CD14-positive monocyte (primary cell): ENCODE measurements around the gene ST3GAL3. TPM values are rescaled to one million over a fixed set of nuclear protein-coding genes. Genes with fewer than 3 reads are reported as not detected.

Experiments
- DNase-seq, 3 donors: peaks; one replicate each; pipeline ENCODE4 v3.0.0-alpha.2; 2011 to 2022
- H2AFZ ChIP-seq: 2 replicates; pipeline ENCODE4 v1.6.0; 2012; ENCODE audit warnings: mild to moderate bottlenecking, low read depth, low read length, inconsistent platforms; ENCODE audit not compliant: insufficient read depth, poor library complexity, severe bottlenecking
- H3K27ac ChIP-seq, 2 donors: 1 replicate in 1 of 2; 2 replicates in 1 of 2; pipeline ENCODE4 v1.5.1; 2012 to 2013; ENCODE audit warnings: low read length in 2 of 2, control low read depth in 1 of 2, inconsistent platforms in 1 of 2, low read depth in 1 of 2, mild to moderate bottlenecking in 1 of 2
- H3K27me3 ChIP-seq, 2 donors: one replicate each; pipeline versions ENCODE4 v1.6.0 to v1.6.1; 2011 to 2013; ENCODE audit warnings: low read length in 2 of 2; ENCODE audit not compliant: control insufficient read depth in 2 of 2, insufficient read depth in 2 of 2
- H3K36me3 ChIP-seq, 2 donors: replicated peaks in 1 of 2; 1 replicate in 1 of 2; 2 replicates in 1 of 2; pipeline versions ENCODE4 v1.5.1 to v1.6.1; 2012 to 2013; ENCODE audit warnings: low read length in 2 of 2, control low read depth in 1 of 2, inconsistent platforms in 1 of 2, mild to moderate bottlenecking in 1 of 2; ENCODE audit not compliant: insufficient read depth in 2 of 2, control insufficient read depth in 1 of 2
- H3K4me1 ChIP-seq, 2 donors: 1 replicate in 1 of 2; 2 replicates in 1 of 2; pipeline versions ENCODE4 v1.5.1 to v1.6.1; 2012 to 2013; ENCODE audit warnings: low read length in 2 of 2, control low read depth in 1 of 2, inconsistent platforms in 1 of 2, mild to moderate bottlenecking in 1 of 2, moderate library complexity in 1 of 2; ENCODE audit not compliant: insufficient read depth in 2 of 2, control insufficient read depth in 1 of 2
- H3K4me2 ChIP-seq: replicated peaks from 2 replicates; pipeline ENCODE3; 2012; ENCODE audit warnings: low read length, moderate library complexity, mild to moderate bottlenecking; ENCODE audit not compliant: poor library complexity, severe bottlenecking; ENCODE audit errors: extremely low read depth
- H3K4me3 ChIP-seq, 3 experiments: fragments of 200-600 bp in 1 of 3; sonication (generic) in 1 of 3; replicated peaks in 1 of 3; 1 replicate in 2 of 3; 2 replicates in 1 of 3; pipeline ENCODE4 v1.5.1; 2011 to 2013; ENCODE audit warnings: low read length in 3 of 3, mild to moderate bottlenecking in 3 of 3, control low read depth in 2 of 3, low read depth in 2 of 3, inconsistent platforms in 1 of 3, moderate library complexity in 1 of 3
- H3K79me2 ChIP-seq: 2 replicates; pipeline ENCODE4 v1.6.0; 2012; ENCODE audit warnings: mild to moderate bottlenecking, control low read depth, inconsistent platforms, low read length, moderate library complexity; ENCODE audit not compliant: insufficient read depth
- H3K9ac ChIP-seq: 2 replicates; pipeline ENCODE4 v1.6.0; 2017; ENCODE audit warnings: low read length, mild to moderate bottlenecking; ENCODE audit not compliant: insufficient read depth, poor library complexity, severe bottlenecking
- H3K9me3 ChIP-seq, 2 donors: replicated peaks in 1 of 2; 1 replicate in 1 of 2; 2 replicates in 1 of 2; pipeline versions ENCODE4 v1.5.1 to v1.6.1; 2012 to 2013; ENCODE audit warnings: low read length in 2 of 2, control low read depth in 1 of 2; ENCODE audit not compliant: control insufficient read depth in 1 of 2, insufficient read depth in 1 of 2
- H4K20me1 ChIP-seq: 2 replicates; pipeline ENCODE4 v1.6.0; 2012; ENCODE audit warnings: mild to moderate bottlenecking, low read length, control low read depth, moderate library complexity; ENCODE audit not compliant: insufficient read depth
- H3K27ac Mint-ChIP-seq, 7 donors: one replicate each; pipeline ENCODE4 v1.8.0; 2020; ENCODE audit warnings: mild to moderate bottlenecking in 7 of 7, mixed read lengths in 7 of 7, moderate library complexity in 6 of 7, inconsistent platforms in 2 of 7
- H3K27me3 Mint-ChIP-seq, 3 donors: one replicate each; pipeline ENCODE4 v1.8.0; 2021 to 2022; ENCODE audit warnings: low read depth in 3 of 3, mild to moderate bottlenecking in 3 of 3, mixed read lengths in 3 of 3, moderate library complexity in 3 of 3, inconsistent platforms in 1 of 3
- H3K36me3 Mint-ChIP-seq, 2 donors: one replicate each; pipeline ENCODE4 v1.8.0; 2020; ENCODE audit warnings: mixed read lengths in 2 of 2, inconsistent platforms in 1 of 2, mild to moderate bottlenecking in 1 of 2
- H3K4me1 Mint-ChIP-seq: one replicate; pipeline ENCODE4 v1.8.0; 2020; ENCODE audit warnings: mild to moderate bottlenecking, mixed read lengths
- H3K4me3 Mint-ChIP-seq, 2 donors: one replicate each; pipeline ENCODE4 v1.8.0; 2020; ENCODE audit warnings: mild to moderate bottlenecking in 2 of 2, mixed read lengths in 2 of 2, moderate library complexity in 1 of 2
- H3K9me3 Mint-ChIP-seq, 7 donors: one replicate each; pipeline ENCODE4 v1.8.0; 2020 to 2022; ENCODE audit warnings: mixed read lengths in 7 of 7, mild to moderate bottlenecking in 6 of 7, moderate library complexity in 6 of 7, inconsistent platforms in 2 of 7
- CTCF ChIP-seq: fragments of 200-600 bp; IDR thresholded peaks from one replicate; pipeline ENCODE4 v1.8.0; 2022; ENCODE audit warnings: antibody characterized with exemption, mild to moderate bottlenecking
- WGBS: methylation state at CpG from one replicate; pipeline ENCODE4 v1.1.5; 2013; ENCODE audit warnings: missing lambda C conversion rate; ENCODE audit not compliant: insufficient coverage; 5-methylcytosine and 5-hydroxymethylcytosine counted together
- intact Hi-C, 2 donors: fragments of 100-400 bp; cut with micrococcal nuclease; formaldehyde crosslinking; loops; one replicate each; pipeline versions ENCODE4 v1.15.0 to v1.15.1; 2023
- polyA plus RNA-seq, 3 donors: library from polyadenylated mRNA; depleted of rRNA in 1 of 3; unstranded in 2 of 3; stranded (reverse) in 1 of 3; fragments of 300-500 nt in 2 of 3; fragments of >200 nt in 1 of 3; fragmentation: Illumina TruSeq in 2 of 3; gene quantifications; 1 replicate in 2 of 3; 2 replicates in 1 of 3; pipeline ENCODE4 v1.2.3, GENCODE V29; 2012 to 2021

ST3GAL3 gene
- polyA plus RNA-seq, 3 donors: 1.6 to 4.5 (median 2.1) TPM

- H3K27me3 Mint-ChIP-seq: peaks cover 0 to 3% (median 2%) of the 10 kb centered on the region in 3 donors
- DNase-seq: no peak
- 94% methylated on average over 10 of the region's 13 CpGs for WGBS
- H3K9ac ChIP-seq: no peak overlapping the region
- TF ChIP-seq CTCF: no peak
- peaks cover 6 to 15% of the 10 kb centered on the region in 2 donors for H3K36me3 Mint-ChIP-seq
- H4K20me1 ChIP-seq: no peaks in the 10 kb centered on the region
- no peak overlapping the region for H3K4me3 ChIP-seq
- no peaks in the 10 kb centered on the region for H3K4me1 Mint-ChIP-seq
- H2AFZ ChIP-seq: no peak overlapping the region
- peaks cover 7 to 16% of the 10 kb centered on the region in 2 donors for H3K36me3 ChIP-seq
- intact Hi-C loops: no loop called here
- no peaks in the 10 kb centered on the region for H3K9me3 Mint-ChIP-seq
- H3K27ac Mint-ChIP-seq: no peak overlapping the region
- H3K27me3 ChIP-seq: no peaks in the 10 kb centered on the region
- H3K9me3 ChIP-seq: no peaks in the 10 kb centered on the region
- H3K27ac ChIP-seq: no peak overlapping the region
- H3K4me2 ChIP-seq: no peak overlapping the region
- H3K79me2 ChIP-seq: no peaks in the 10 kb centered on the region
- no peaks in the 10 kb centered on the region for H3K4me1 ChIP-seq
- no peak overlapping the region for H3K4me3 Mint-ChIP-seq
These were observed 207.5 kb downstream of the ST3GAL3 start for GRCh38 chr1:43914576-43915525.

GRCh38 chr1:43919906-43920305 lies 212.6 kb downstream of the ST3GAL3 start:
- DNase-seq: no peak
- intact Hi-C loops: no loop called here
- H3K4me1 Mint-ChIP-seq: no peaks in the 10 kb centered on the region

More at GRCh38 chr1:43919906-43920305, 212.6 kb downstream of the ST3GAL3 start:
- H3K4me3 Mint-ChIP-seq: no peak overlapping the region
- no peak overlapping the region for H2AFZ ChIP-seq
- TF ChIP-seq CTCF: no peak
- no peaks in the 10 kb centered on the region for H3K79me2 ChIP-seq
- no peaks in the 10 kb centered on the region for H3K4me1 ChIP-seq
- H3K9ac ChIP-seq: no peak overlapping the region
- no peaks in the 10 kb centered on the region for H4K20me1 ChIP-seq
- H3K27me3 Mint-ChIP-seq: peaks cover 0 to 3% (median 1%) of the 10 kb centered on the region in 3 donors
- H3K9me3 Mint-ChIP-seq: no peaks in the 10 kb centered on the region
- peaks cover 16 to 19% of the 10 kb centered on the region in 2 donors for H3K36me3 Mint-ChIP-seq
- no peak overlapping the region for H3K4me3 ChIP-seq
- H3K27me3 ChIP-seq: no peaks in the 10 kb centered on the region
- no peaks in the 10 kb centered on the region for H3K9me3 ChIP-seq
- 87% methylated on average over 7 of the region's 7 CpGs for WGBS
- H3K27ac ChIP-seq: no peak overlapping the region
- no peak overlapping the region for H3K4me2 ChIP-seq
- H3K27ac Mint-ChIP-seq: no peak overlapping the region
- peaks cover 0 to 3% of the 10 kb centered on the region in 2 donors for H3K36me3 ChIP-seq
